Stimulated activated CD4-positive, alpha-beta T cell treated with anti-CD3 and anti-CD28 coated beads, Interleukin-15, amount 100 ng/mL, for 1 hour (primary cell): ENCODE measurements around the gene KL.

Experiments
- DNase-seq, 2 donors: peaks; one replicate each; pipeline ENCODE4 v3.0.0-alpha.2; 2020; ENCODE audit warnings: low read depth in 1 of 2, low spot score in 1 of 2

Gene KL

GRCh38 chr13:33003458-33004019, 12.7 kb upstream of the KL start:
- DNase-seq = no peak

GRCh38 chr13:33004511-33004910, 11.7 kb upstream of the KL start:
- no peak for DNase-seq

DNA sequence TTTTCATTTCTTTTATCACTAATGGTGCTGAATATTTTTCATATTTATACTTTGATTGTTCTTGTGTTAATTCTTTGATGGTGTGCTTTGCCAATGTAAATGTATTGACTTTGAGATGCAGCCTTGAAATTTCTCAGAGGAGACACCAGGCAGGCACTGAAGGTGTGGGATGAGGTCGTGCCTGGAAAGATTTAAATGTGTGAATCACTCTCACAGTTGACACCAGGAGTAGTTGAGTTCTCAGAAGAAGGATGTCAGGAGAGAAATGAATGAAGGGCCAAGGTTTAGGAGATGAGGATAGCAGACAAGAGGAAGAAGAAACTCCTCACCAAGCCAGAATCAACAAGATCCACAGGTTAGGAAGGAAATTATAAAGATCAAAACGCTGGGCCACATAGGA, 10.1 kb upstream of the KL start:
- no peak for DNase-seq

DNA sequence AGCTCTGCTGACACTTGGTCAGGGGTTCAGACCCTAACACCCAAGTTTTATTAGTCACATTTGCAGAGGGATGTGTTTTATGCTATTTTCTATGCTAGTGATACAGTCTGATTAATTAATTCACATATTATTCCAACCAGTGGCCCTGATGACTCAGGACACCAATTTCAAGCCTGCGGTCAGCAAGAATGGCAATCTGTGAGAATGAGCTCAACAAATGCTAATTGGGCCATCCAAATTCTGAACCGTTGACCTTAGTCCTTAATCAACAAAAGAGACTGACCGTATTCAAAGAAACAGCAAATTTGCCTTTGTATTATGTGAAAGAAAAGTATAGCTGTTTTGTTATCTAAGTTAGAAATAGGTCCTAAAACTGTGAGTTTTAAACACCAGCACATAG, 9.6 kb upstream of the KL start:
- DNase-seq = no peak

DNA sequence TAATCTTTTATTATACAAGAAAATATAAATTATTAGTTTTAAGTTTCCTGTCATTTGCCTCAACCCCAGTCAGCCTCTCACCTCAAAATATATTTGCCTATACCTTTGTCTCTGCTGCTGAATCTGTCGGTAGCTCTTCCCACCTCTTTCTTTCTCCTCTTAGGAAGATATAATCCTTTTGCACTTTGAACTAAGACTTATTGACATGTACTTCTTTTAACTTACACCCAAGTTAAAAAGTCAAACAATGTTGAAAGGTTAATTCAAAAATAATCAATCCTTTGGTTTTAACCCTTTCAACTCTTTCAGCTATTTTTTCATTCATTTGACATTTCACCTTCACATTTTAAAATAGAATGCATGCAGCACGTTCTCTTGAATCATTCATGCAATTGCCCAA, 9.0 kb upstream of the KL start:
- no peak for DNase-seq

GRCh38 chr13:33007950-33008349, 8.3 kb upstream of the KL start:
- DNase-seq = no peak

DNA sequence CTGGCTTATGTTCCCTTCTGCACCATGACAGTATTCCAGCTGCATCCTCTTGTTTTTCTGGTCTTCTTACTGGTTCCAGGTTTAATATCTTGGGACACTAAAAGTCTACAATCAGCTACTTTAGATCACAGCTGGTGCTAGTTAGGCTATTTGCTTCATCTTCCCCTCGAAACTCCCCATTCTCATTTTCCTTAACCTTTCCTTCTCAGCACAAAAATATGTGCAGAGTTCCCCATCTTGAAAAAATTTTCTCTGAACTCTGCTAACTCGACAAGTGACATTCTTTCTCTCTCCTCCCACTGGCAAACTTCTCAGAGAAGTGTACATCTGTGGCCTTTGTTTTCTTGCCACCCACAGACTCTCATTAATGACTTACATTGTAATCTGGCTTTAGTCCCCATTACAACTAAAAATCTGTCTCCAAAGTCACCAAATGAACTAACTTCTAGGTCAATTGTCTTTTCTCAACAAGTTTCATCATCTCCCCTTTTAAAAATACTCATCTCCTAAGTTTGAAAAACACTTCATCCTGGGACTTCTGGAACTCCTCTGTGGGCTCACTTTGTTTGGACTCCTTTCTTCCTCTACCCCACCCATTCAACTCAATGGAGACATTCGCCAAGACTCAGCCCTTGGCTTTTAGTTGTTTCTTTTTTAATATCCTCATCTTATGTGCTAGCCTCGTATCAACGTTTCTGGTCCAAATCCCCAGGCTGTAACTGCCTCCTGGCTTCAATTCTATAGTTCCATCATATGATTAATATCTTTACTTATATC, 7.1 kb upstream of the KL start:
- DNase-seq = no peak

GRCh38 chr13:33011828-33012470, 4.3 kb upstream of the KL start:
- no peak for DNase-seq

DNA sequence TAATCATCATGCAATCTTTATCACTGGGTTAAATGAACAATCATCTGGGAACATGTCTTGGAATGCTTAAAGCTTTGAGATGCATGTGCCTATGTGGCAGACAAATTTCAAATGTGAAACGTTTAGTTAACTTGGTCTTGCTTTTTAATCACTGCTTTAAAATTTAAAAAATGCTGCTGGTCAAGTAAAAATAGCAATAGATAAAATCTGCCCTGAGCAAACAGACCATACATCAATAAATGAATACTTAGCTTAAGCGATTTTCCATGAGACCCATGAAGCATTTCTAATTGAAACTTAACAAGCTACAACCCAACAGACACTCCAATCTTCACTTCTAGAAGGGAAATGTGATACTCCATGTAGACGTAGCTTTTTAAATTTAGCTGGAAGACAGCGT, 1.9 kb upstream of the KL start:
- DNase-seq = no peak

- DNase-seq = no peak
Measured at GRCh38 chr13:33015241-33015668, 968 bp upstream of the KL start.

DNA sequence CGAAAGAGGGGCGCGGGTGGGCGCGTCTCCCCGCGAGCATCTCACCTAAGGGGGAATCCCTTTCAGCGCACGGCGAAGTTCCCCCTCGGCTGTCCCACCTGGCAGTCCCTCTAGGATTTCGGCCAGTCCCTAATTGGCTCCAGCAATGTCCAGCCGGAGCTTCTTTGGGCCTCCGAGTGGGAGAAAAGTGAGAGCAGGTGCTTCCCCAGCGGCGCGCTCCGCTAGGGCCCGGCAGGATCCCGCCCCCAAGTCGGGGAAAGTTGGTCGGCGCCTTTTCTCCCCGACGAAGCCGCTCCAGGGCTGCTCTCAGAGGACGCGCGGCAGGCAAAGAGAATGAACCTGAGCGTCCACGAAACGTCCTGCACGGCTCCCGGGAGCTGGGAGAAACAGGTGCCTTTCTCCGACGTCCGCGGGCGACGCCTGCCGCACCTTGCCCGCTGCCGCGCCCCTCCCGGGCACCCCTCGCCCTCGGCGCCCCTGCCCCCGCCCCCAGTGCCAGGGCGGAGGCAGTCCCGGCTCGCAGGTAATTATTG, 366 bp upstream of the KL start:
- no peak for DNase-seq

DNA sequence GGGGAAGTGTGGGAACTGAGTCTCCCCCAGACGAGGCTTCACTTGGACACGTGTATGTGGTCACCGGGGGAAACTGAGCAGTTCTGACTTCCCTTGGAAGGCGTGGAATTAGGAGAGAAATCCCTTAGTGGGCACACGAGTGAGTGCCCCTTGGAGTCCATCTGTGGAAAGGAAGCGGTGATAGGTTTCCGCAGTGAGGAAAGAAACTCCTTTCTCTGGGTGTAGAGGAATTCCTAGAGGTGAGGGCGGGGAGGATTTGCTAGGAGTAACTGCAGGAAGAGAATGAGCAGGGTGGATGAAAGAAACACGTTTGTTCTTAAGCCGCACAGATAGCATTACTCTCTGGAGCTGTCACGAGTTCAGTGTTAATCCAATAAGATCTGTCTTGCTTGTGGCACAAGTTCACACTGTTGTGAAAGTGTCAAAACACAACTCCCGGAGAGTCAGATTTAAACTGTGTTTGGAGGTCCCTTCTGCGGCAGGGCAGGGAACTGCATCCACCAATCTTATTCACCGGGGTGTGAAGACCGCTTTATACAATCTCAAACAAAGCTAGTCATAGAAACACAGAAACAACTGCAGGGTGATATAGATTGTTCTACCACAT, 1.2 kb downstream of the KL start:
- DNase-seq = no peak

GRCh38 chr13:33018886-33019285, 2.7 kb downstream of the KL start:
- DNase-seq = no peak

DNA sequence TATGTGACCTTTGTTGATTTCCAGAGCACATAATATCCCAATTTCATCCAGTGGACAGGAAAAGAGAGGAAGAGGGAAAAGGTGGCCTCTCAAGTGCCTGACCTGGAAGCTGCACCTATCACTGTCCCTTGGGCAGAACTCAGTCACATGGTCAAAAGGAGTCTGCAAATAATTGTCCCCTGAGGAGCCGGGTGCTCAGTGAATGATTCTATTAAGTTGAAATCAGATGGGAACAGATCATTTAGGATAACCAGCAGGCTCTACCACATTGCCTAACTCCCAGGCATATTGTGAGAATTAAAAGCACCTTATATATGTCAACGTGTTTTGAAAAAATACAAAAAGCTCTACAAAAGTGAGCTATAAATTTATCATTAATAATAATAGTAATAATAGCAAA, 6.8 kb downstream of the KL start:
- DNase-seq = no peak

- DNase-seq = no peak
Measured at GRCh38 chr13:33025220-33025744, 9.1 kb downstream of the KL start.

DNA sequence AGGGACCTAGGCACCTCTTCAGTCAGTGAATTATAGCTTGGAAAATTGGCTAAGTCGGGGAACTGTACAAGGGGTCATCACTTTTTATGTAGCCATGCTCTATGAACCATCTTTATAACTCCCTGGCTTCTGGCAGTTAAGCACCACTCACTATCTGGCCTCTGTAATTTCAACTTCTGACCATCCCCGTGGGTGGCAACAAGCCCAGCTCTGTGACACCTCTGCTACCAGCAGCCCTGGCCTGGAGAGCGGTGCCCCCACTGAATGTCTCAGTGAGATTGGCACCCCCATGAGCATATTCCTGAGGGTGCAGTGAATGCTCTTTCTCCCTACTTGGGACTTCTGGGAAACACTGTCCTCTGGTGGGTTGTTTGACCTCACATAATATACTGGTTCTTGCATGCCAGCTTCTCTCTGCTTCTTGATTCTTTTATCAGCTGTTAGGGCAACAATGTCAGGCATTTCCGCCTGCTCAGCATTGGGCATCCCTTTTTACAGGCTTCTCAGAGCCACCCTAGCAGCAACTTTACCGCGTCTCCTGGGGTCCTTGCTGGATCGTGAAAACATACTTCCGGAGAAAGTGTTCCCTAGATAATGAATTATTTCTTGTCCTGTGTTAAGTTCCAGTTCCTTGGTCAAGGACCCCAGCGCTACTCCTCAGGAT, 10.4 kb downstream of the KL start:
- DNase-seq = no peak

- no peak for DNase-seq
Measured at GRCh38 chr13:33028620-33029019, 12.4 kb downstream of the KL start.

DNA sequence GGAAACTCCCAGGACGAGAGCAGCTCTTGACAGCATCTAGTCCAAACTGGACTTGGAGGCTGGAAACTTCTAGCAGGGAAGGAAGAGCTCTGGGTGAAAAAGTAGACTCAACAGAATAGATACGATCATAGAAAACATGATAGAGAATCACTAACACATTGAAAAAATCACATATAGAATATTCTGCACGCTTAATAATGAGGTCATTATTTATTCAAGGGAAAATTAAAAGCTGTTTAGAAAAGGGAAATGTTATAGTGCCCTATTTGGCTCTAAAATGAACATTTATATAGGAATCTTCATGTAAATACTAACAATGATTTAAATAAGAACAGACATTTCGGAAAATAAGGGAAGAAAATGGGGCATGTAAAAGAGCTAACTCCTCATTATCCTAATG, 15.1 kb downstream of the KL start:
- no peak for DNase-seq

- no peak for DNase-seq
Measured at GRCh38 chr13:33032037-33032625, 15.9 kb downstream of the KL start.

GRCh38 chr13:33033051-33033812, 17.0 kb downstream of the KL start:
- DNase-seq = no peak
